ENCODE results near the gene TEPSIN. TPM values are rescaled to one million over a fixed set of nuclear protein-coding genes. Genes with fewer than 3 reads are reported as not detected.

TEPSIN gene
- total and polyA plus RNA-seq, 2 donors (not counting 3 experiments of a cell fraction or from before 2014, with no cell fraction given): 41.6 to 45.3 TPM

GRCh38 chr17:81273698-81274470 is 35.0 kb upstream of the TEPSIN start:
- Histone ChIP-seq H3K9ac (replicated peaks; ENCODE audit: extremely low read depth, insufficient read depth, low read length) (no peak overlapping the region), H3K4me1 (ENCODE audit: control insufficient read depth, extremely low read depth, insufficient read depth, low read length) (no peaks in the 10 kb centered on the region), H3K36me3 (ENCODE audit: control insufficient read depth in 2 of 2, extremely low read depth in 1 of 2, insufficient read depth in 2 of 2, low read length in 2 of 2) (peaks cover 11 to 42% of the 10 kb centered on the region in 2 experiments), H3K79me2 (ENCODE audit: control insufficient read depth, insufficient read depth, low read length) (no peaks in the 10 kb centered on the region), H3K27me3 (ENCODE audit: control insufficient read depth in 2 of 2, insufficient read depth in 2 of 2, low read length in 2 of 2) (no peaks in the 10 kb centered on the region), H3K9me3 (replicated peaks; ENCODE audit: control insufficient read depth, insufficient read depth, low read length) (no peaks in the 10 kb centered on the region), H3K4me2 (ENCODE audit: insufficient read depth, low read length) (no peak overlapping the region), H4K20me1 (replicated peaks; ENCODE audit: control insufficient read depth, extremely low read depth, insufficient read depth, low read length) (no peaks in the 10 kb centered on the region), H2AFZ (ENCODE audit: low read depth, low read length) (no peak overlapping the region), H3K4me3 (replicated peaks in 1 of 3; ENCODE audit: insufficient read depth in 1 of 3, low read depth in 1 of 3, low read length in 3 of 3) (no peak overlapping the region), H3K27ac (ENCODE audit: insufficient read depth, low read depth, low read length) (no peak overlapping the region), H3K9me1 (replicated peaks; ENCODE audit: control insufficient read depth, extremely low read depth, insufficient read depth, low read length) (no peaks in the 10 kb centered on the region)
- ChIA-PET CTCF (no interaction called here), POLR2A (no interaction called here)
- no peak for FAIRE-seq
- dilution Hi-C loops (cut with MboI; ENCODE audit: extremely low pct_ligation_motif_present, low sequenced_read_pairs): no loop called here
- no peak for DNase-seq (ENCODE audit: low read depth, low spot score)
- intact Hi-C loops (cut with micrococcal nuclease): no loop called here
- BruUV-seq (replicated peaks): no TSS peak
- no peak for TF ChIP-seq EZH2 (IDR thresholded peaks at IDR 0.05; ENCODE audit: borderline replicate concordance, low read depth, low read length, severe bottlenecking)
- TF ChIP-seq CTCF (IDR thresholded peaks at IDR 0.05; ENCODE audit: extremely low read depth in 1 of 2, insufficient read depth in 1 of 2, low read depth in 1 of 2, low read length in 2 of 2): no peak
- TF ChIP-seq POLR2AphosphoS5 (IDR thresholded peaks at IDR 0.05; ENCODE audit: insufficient read depth, low read depth, low read length): no peak
- TF ChIP-seq POLR2A (IDR thresholded peaks at IDR 0.05; ENCODE audit: low read depth, low read length): no peak
- TF ChIP-seq MYC (IDR thresholded peaks at IDR 0.05; ENCODE audit: low read depth, low read length): no peak
- TF ChIP-seq JUN (IDR thresholded peaks at IDR 0.05; ENCODE audit: borderline replicate concordance, insufficient read depth, insufficient read length, low read depth): no peak
- no peak for TF ChIP-seq MAX (IDR thresholded peaks at IDR 0.05; ENCODE audit: insufficient read depth, insufficient read length)
- no peak for TF ChIP-seq FOS (IDR thresholded peaks at IDR 0.05; ENCODE audit: borderline replicate concordance, insufficient read depth, low read length)
- TF ChIP-seq GATA2 (IDR thresholded peaks at IDR 0.05; ENCODE audit: insufficient read depth, insufficient read length, low read depth, low read length): no peak

Measured in endothelial cell of umbilical vein (primary cell).